GM19397 (cell line): ENCODE measurements around the gene IPO11.

Source experiments
- ATAC-seq: cut with Tn5 transposase; IDR thresholded peaks from one replicate; pipeline ENCODE4 v1.9.1; 2021; ENCODE audit warnings: mild to moderate bottlenecking, moderate library complexity; ENCODE audit not compliant: unreplicated experiment

Gene IPO11

GRCh38 chr5:62432621-62433064 is 20.1 kb downstream of the IPO11 start:
- ATAC-seq, result no peak

GRCh38 chr5:62448528-62448927 is 36.0 kb downstream of the IPO11 start:
- ATAC-seq, result no peak

GRCh38 chr5:62450259-62450658 is 37.7 kb downstream of the IPO11 start:
- no peak for ATAC-seq

- ATAC-seq, result no peak
Measured at GRCh38 chr5:62457071-62457470, 44.5 kb downstream of the IPO11 start.

GRCh38 chr5:62460578-62460983 is 48.0 kb downstream of the IPO11 start:
- ATAC-seq, result peak; percentile 91

- no peak for ATAC-seq
Measured at GRCh38 chr5:62461561-62461960, 49.0 kb downstream of the IPO11 start.

- no peak for ATAC-seq
Measured at GRCh38 chr5:62465985-62466925, 53.7 kb downstream of the IPO11 start.

- ATAC-seq, result no peak
Measured at GRCh38 chr5:62473209-62473608, 60.6 kb downstream of the IPO11 start.

GRCh38 chr5:62475072-62475471 is 62.5 kb downstream of the IPO11 start:
- no peak for ATAC-seq

- no peak for ATAC-seq
Measured at GRCh38 chr5:62477801-62478200, 65.2 kb downstream of the IPO11 start.

GRCh38 chr5:62483556-62483955 is 71.0 kb downstream of the IPO11 start:
- ATAC-seq, result no peak

- no peak for ATAC-seq
Measured at GRCh38 chr5:62486672-62487071, 74.1 kb downstream of the IPO11 start.

- ATAC-seq, result no peak
Measured at GRCh38 chr5:62488531-62488930, 76.0 kb downstream of the IPO11 start.

- no peak for ATAC-seq
Measured at GRCh38 chr5:62489471-62489870, 76.9 kb downstream of the IPO11 start.

- ATAC-seq, result no peak
Measured at GRCh38 chr5:62494772-62495171, 82.2 kb downstream of the IPO11 start.

GRCh38 chr5:62496876-62497275 is 84.3 kb downstream of the IPO11 start:
- no peak for ATAC-seq

GRCh38 chr5:62498961-62499360 is 86.4 kb downstream of the IPO11 start:
- ATAC-seq, result no peak

- ATAC-seq, result no peak
Measured at GRCh38 chr5:62499756-62500155, 87.2 kb downstream of the IPO11 start.

- no peak for ATAC-seq
Measured at GRCh38 chr5:62502456-62503101, 90.0 kb downstream of the IPO11 start.

GRCh38 chr5:62504129-62504528 is 91.6 kb downstream of the IPO11 start:
- no peak for ATAC-seq

- no peak for ATAC-seq
Measured at GRCh38 chr5:62506659-62507460, 94.3 kb downstream of the IPO11 start.
